GM12878 (cell line): ENCODE results near the gene IRAK3.

Experiments
- CHD2 ChIP-seq: IDR thresholded peaks from 2 replicates; pipeline ENCODE4 v1.6.1; 2011; ENCODE audit warnings: low read depth, low read length, improper control_type of control experiment, borderline replicate concordance
- DPF2 ChIP-seq: fragments of 450-650 bp; IDR thresholded peaks from 2 replicates; pipeline ENCODE4 v1.6.1; 2017; ENCODE audit warnings: mild to moderate bottlenecking
- EZH2 ChIP-seq: IDR thresholded peaks from 2 replicates; pipeline ENCODE4 v1.6.1; 2012; ENCODE audit warnings: low read depth, mild to moderate bottlenecking, control low read depth, inconsistent platforms, low read length, borderline replicate concordance; ENCODE audit not compliant: control insufficient read depth
- GABPA ChIP-seq: IDR thresholded peaks from 2 replicates; pipeline ENCODE4 v1.6.1; 2014; ENCODE audit warnings: antibody characterized with exemption, low read depth, mild to moderate bottlenecking, inconsistent platforms
- JUNB ChIP-seq: IDR thresholded peaks from 2 replicates; pipeline ENCODE4 v1.6.1; 2016; ENCODE audit warnings: antibody characterized with exemption, mild to moderate bottlenecking
- SMC3 ChIP-seq: IDR thresholded peaks from 2 replicates; pipeline ENCODE4 v1.6.1; 2011; ENCODE audit warnings: low read length, improper control_type of control experiment, borderline replicate concordance
- ZBTB11 ChIP-seq: fragments of 450-650 bp; formaldehyde crosslinking; IDR thresholded peaks from 2 replicates; pipeline ENCODE4 v1.5.0; 2022; ENCODE audit warnings: mild to moderate bottlenecking, missing genetic modification characterization
- ZBTB33 ChIP-seq: fragments of 450-650 bp; IDR thresholded peaks from 2 replicates; pipeline ENCODE4 v1.6.1; 2017; ENCODE audit warnings: mild to moderate bottlenecking

GRCh38 chr12:66194122-66194521 lies 5.1 kb downstream of the IRAK3 start:
- TF ChIP-seq CHD2, result no peak
- 0 out of 2 replicates have a peak, but pooled peaks have one; percentile 21 for TF ChIP-seq DPF2
- no peak for TF ChIP-seq GABPA
- TF ChIP-seq EZH2, result no peak
- TF ChIP-seq JUNB, result no peak
- TF ChIP-seq ZBTB33, result no peak
- TF ChIP-seq ZBTB11 (CRISPR knock-in tag), result no peak
- no peak for TF ChIP-seq SMC3
